Colonic mucosa (tissue), 4 donors: ENCODE results near the gene DMRTB1. TPM values are rescaled to one million over a fixed set of nuclear protein-coding genes. Genes with fewer than 3 reads are reported as not detected.

Experiments used
- DNase-seq: peaks from one replicate; pipeline ENCODE4 v3.0.0-alpha.2; 2020
- H3K27ac ChIP-seq: fragments of 200-600 bp; one replicate; pipeline ENCODE4 v1.8.0; 2021
- H3K27me3 ChIP-seq: fragments of 200-600 bp; one replicate; pipeline ENCODE4 v1.8.0; 2021
- H3K36me3 ChIP-seq: fragments of 200-600 bp; one replicate; pipeline ENCODE4 v1.8.0; 2021
- H3K4me1 ChIP-seq: fragments of 200-600 bp; one replicate; pipeline ENCODE4 v1.8.0; 2021; ENCODE audit warnings: mild to moderate bottlenecking
- H3K4me3 ChIP-seq: fragments of 200-600 bp; one replicate; pipeline ENCODE4 v1.8.0; 2021
- H3K9ac ChIP-seq, 2 donors: one replicate each; pipeline ENCODE4 v1.7.0; 2013; ENCODE audit warnings: control low read depth in 2 of 2, low read depth in 2 of 2, low read length in 2 of 2
- H3K9me3 ChIP-seq: fragments of 200-600 bp; one replicate; pipeline ENCODE4 v1.8.0; 2021
- intact Hi-C: fragments of 100-400 bp; cut with DNase I; formaldehyde crosslinking; loops from one replicate; pipeline ENCODE4 v1.14.1; 2022
- total RNA-seq, 2 donors: library from RNA; stranded (reverse); fragmentation: NEBNext Ultra II Directional in 1 of 2; extraction: Animal tissue kit (Norgen Biotek cat#: 25700) in 1 of 2; gene quantifications; one replicate each; pipeline ENCODE4 v1.2.1, GENCODE V29; 2021
- TF ChIP-seq, protein P1 (sequence below): fragments of 200-600 bp; IDR thresholded peaks from one replicate; pipeline ENCODE4 v1.8.0; 2022; ENCODE audit warnings: antibody characterized with exemption, mild to moderate bottlenecking
- donor health status: healthy.
- donor health status: DM: no; HTN: no; CAD: no.
- donor health status: DM: no; HTN: no; CAD: no.

DMRTB1 gene
- total RNA-seq, 2 donors from 2014 or later: not detected

DNA sequence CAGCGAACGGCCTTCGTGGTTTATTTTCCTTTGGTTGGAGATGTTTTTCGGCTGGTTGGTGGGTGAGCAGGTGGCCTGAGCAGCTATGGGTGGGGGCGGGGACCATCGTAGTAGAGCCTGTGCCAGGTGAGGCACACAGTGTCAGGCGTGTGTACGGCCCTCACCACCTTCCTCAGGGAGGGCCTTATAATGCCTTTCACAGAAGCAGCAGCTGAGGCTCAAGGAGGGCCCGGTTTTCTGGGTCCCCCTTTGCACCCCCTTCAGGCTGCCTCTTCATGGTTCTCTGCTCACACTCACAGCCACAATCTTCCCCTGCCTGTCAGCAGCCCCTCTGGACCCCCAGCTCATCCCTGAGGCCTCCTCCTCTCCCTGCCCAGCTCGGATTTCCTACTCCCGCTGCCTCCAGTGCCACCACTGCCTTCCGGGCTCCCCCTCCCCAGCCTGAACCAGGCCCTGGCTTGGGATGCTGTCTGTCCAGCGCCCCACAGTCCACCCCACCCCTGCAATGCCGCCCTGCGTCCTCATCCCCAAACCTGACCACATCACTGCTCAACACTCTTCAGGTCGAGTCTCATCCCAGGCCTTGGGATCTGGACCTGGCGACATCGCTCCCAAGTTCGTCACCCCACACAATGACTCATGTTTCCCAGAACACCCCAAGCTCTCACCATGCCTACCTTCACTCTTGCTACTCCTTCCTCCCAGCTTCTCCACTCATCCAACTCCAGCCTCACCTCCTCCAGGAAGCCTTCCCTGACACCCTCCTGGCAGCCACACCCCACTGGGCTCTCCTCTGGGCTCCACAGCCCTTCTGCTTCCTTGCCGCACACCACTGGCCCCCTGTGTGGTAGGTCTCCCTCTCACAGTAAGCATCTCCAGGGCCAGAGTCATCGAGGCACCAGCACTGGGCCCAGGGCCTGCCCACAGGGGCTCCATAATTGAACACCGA lies 53.9 kb downstream of the DMRTB1 start:
- Histone ChIP-seq H3K27me3 (no peaks in the 10 kb centered on the region), H3K9me3 (no peaks in the 10 kb centered on the region), H3K4me3 (no peak overlapping the region), H3K27ac (no peak overlapping the region), H3K9ac (no peak overlapping the region), H3K4me1 (no peaks in the 10 kb centered on the region), H3K36me3 (no peaks in the 10 kb centered on the region)
- TF ChIP-seq, protein P1, sequence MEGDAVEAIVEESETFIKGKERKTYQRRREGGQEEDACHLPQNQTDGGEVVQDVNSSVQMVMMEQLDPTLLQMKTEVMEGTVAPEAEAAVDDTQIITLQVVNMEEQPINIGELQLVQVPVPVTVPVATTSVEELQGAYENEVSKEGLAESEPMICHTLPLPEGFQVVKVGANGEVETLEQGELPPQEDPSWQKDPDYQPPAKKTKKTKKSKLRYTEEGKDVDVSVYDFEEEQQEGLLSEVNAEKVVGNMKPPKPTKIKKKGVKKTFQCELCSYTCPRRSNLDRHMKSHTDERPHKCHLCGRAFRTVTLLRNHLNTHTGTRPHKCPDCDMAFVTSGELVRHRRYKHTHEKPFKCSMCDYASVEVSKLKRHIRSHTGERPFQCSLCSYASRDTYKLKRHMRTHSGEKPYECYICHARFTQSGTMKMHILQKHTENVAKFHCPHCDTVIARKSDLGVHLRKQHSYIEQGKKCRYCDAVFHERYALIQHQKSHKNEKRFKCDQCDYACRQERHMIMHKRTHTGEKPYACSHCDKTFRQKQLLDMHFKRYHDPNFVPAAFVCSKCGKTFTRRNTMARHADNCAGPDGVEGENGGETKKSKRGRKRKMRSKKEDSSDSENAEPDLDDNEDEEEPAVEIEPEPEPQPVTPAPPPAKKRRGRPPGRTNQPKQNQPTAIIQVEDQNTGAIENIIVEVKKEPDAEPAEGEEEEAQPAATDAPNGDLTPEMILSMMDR: no peak
- DNase-seq: no peak
- intact Hi-C loops: no loop called here

DNA sequence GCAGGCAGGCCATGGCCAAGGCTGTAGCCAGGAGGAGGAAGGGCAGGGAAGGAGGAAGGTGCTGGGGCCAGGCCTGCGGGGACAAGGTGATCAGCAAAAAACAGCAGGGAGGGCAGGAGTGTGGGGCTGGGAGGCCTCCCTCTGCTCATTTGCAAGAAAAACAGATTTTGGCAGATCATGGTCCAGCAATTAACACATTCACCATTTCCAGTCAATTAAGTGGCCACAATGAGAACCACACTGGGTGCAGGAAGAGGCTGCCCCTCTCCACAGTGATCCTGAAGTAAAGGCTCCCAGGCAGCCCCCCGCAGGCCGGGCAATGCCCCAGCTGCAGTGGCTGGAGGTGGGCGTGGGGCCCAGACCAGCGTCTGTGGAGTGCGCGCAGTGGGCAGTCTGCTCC lies 54.6 kb downstream of the DMRTB1 start:
- no peak overlapping the region for H3K9ac ChIP-seq
- no peak overlapping the region for H3K27ac ChIP-seq
- no peaks in the 10 kb centered on the region for H3K27me3 ChIP-seq
- H3K9me3 ChIP-seq: no peaks in the 10 kb centered on the region
- H3K4me3 ChIP-seq: no peak overlapping the region
- TF ChIP-seq, protein P1: no peak
- no peaks in the 10 kb centered on the region for H3K36me3 ChIP-seq
- no peak for DNase-seq
- intact Hi-C loops: no loop called here
- no peaks in the 10 kb centered on the region for H3K4me1 ChIP-seq

DNA sequence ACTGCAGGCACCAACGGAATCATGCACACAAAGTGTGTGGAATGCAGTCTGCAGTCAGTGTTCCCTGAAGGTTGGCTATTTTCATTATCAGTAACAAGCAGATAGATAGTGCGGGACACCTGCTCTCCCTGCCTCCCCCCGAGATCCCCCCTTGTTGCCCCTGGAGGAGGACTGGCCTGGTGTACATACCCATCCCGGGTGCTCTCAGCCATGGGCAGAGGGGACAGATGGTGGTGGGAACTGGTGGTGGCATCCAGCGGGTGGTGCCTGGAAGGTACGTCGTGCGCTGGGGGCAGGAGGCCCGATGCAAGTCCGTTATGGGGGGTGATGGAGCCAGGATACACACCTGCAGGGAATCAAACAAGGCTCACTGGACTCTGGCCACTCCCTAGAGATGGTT lies 55.2 kb downstream of the DMRTB1 start:
- Histone ChIP-seq H3K4me1 (no peaks in the 10 kb centered on the region), H3K36me3 (no peaks in the 10 kb centered on the region), H3K27me3 (no peaks in the 10 kb centered on the region), H3K4me3 (no peak overlapping the region), H3K9me3 (no peaks in the 10 kb centered on the region), H3K9ac (no peak overlapping the region), H3K27ac (no peak overlapping the region)
- TF ChIP-seq, protein P1: no peak
- intact Hi-C loops: no loop called here
- no peak for DNase-seq

DNA sequence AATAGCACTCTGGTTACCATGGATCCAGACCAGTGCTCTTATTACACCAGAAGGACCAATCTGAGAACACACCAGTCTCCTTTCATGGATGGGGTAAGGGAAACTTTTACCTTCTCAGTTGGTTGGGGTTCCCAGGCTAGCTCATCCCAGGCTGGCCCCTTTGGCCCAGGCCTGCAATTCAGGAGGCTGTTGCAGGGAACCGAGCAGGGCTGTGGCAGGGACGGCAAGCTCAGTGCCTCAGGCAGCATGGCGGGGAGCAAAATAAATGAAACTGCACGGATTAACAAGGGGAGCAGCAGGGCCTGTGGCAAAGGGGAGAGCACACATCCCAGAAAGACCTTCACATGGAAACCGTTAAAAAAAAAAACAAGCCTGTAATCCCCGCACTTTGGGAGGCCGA lies 57.0 kb downstream of the DMRTB1 start:
- no peak overlapping the region for H3K4me3 ChIP-seq
- no peak overlapping the region for H3K9ac ChIP-seq
- no peaks in the 10 kb centered on the region for H3K4me1 ChIP-seq
- H3K27me3 ChIP-seq: no peaks in the 10 kb centered on the region
- no peak for DNase-seq
- TF ChIP-seq, protein P1: no peak
- intact Hi-C loops: no loop called here
- H3K27ac ChIP-seq: no peak overlapping the region
- H3K36me3 ChIP-seq: no peaks in the 10 kb centered on the region
- H3K9me3 ChIP-seq: no peaks in the 10 kb centered on the region

Other genes with a start within 250 kb of the DMRTB1 start
- 10 to 100 TPM; 34.6 to 43.9 TPM for gene CZIB, start 238.8 kb upstream of the DMRTB1 start, total RNA-seq
- 10 to 100 TPM; 34.0 to 49.7 TPM for gene MAGOH, start 220.9 kb upstream of the DMRTB1 start, total RNA-seq
- 10 to 100 TPM in 1 of 2 donors, 1 to 10 TPM in 1; 4.7 to 15.3 TPM for gene LRP8, start 131.3 kb upstream of the DMRTB1 start, total RNA-seq